ENCODE measurements around the gene EIPR1.

The EIPR1 gene

GRCh38 chr2:3223080-3223923, 154.3 kb downstream of the EIPR1 start:
- in situ Hi-C loops (cut with MboI; ENCODE audit: low sequenced_read_pairs) = no loop called here

GRCh38 chr2:3222636-3223035, 155.0 kb downstream of the EIPR1 start:
- in situ Hi-C loops (cut with MboI; ENCODE audit: low sequenced_read_pairs) = no loop called here

DNA sequence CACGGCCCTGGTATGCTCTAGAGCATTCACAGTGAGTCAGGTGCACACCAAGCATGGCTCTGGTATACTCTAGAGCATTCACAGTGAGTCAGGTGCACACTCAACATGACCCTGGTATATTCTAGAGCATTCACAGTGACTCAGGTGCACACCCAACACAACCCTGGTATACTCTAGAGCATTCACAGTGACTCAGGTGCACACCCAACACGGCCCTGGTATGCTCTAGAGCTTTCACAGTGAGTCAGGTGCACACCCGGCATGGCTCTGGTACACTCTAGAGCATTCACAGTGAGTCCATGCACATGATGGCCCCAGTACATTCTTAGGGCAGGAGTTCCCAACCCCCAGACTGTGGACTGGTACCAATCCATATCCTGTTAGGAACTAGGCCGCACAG, 158.1 kb downstream of the EIPR1 start:
- in situ Hi-C loops (cut with MboI; ENCODE audit: low sequenced_read_pairs) = no loop called here

GRCh38 chr2:3217646-3218045, 160.0 kb downstream of the EIPR1 start:
- in situ Hi-C loops (cut with MboI; ENCODE audit: low sequenced_read_pairs) = no loop called here

DNA sequence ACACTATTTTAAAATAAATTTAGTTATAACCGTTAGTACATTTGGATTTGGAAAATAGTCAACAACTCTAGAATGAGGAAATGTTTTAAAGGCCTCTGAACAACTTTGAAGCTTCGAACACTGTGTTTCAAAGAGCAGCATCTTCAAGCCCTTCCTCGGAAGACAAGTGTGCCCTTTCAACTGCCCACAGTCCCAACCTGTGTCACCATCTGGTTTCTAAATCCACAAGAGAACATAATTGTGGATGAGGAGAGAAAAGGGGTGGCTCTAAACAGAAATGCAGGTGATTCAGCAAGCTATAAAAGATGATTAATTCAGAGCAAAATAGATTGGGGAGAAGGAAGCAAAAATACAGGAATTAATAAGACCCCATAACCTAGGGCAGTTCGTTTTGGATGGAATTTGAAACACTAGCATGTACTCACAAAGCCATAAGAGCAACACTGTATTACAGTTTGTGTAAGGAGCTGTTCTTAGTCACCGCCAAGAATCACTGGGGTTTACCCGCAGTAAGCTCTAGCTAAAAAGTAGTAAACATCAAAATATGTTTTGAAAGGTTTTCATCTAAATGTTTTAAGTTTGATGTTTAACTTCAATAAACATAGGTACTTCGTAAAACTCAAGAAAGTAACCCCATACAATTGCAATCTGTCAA, 160.7 kb downstream of the EIPR1 start:
- in situ Hi-C loops (cut with MboI; ENCODE audit: low sequenced_read_pairs) = no loop called here

GRCh38 chr2:3214806-3215404, 162.7 kb downstream of the EIPR1 start:
- in situ Hi-C loops (cut with MboI; ENCODE audit: low sequenced_read_pairs) = no loop called here

GRCh38 chr2:3214065-3214464, 163.6 kb downstream of the EIPR1 start:
- in situ Hi-C loops (cut with MboI; ENCODE audit: low sequenced_read_pairs) = no loop called here

DNA sequence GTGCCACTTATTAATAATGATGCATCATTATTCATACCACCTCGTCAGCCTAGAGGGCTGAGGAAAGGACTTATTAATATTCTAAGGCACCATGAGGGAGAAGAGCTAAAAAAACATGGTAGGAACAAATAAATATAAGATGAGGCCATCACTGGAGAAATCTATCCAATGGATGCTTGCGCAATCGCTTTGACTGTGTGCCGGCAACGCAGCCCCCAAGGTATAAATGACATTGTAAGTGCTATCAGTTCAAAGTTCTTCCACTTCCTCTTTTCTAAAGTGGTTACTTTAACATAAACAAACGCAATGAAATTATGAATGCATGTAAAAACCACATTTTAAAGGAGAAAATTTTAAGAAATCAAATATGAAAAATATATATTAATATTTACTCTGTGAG, 164.6 kb downstream of the EIPR1 start:
- in situ Hi-C loops (cut with MboI; ENCODE audit: low sequenced_read_pairs) = no loop called here

DNA sequence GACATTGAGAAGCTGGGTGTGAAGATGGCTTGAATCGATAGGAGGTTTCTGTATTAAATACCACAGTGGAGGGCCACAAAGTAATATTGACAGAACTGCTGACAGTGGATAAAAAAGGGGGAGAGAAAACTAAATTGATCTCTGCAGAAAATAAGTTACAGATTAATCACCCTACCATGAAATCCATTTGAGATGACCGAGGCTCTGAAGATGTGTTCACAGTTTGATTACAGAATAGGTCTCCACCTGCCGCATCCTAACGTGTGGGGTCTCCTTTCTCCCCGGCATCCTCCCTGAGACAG, 165.6 kb downstream of the EIPR1 start:
- in situ Hi-C loops (cut with MboI; ENCODE audit: low sequenced_read_pairs) = no loop called here

- in situ Hi-C loops (cut with MboI; ENCODE audit: low sequenced_read_pairs) = no loop called here
Measured at GRCh38 chr2:3211256-3212060, 166.2 kb downstream of the EIPR1 start.

GRCh38 chr2:3210257-3210656, 167.4 kb downstream of the EIPR1 start:
- in situ Hi-C loops (cut with MboI; ENCODE audit: low sequenced_read_pairs) = no loop called here

GRCh38 chr2:3209258-3209657, 168.4 kb downstream of the EIPR1 start:
- in situ Hi-C loops (cut with MboI; ENCODE audit: low sequenced_read_pairs) = no loop called here

- in situ Hi-C loops (cut with MboI; ENCODE audit: low sequenced_read_pairs) = no loop called here
Measured at GRCh38 chr2:3208591-3208990, 169.0 kb downstream of the EIPR1 start.

GRCh38 chr2:3208179-3208578, 169.4 kb downstream of the EIPR1 start:
- in situ Hi-C loops (cut with MboI; ENCODE audit: low sequenced_read_pairs) = no loop called here

DNA sequence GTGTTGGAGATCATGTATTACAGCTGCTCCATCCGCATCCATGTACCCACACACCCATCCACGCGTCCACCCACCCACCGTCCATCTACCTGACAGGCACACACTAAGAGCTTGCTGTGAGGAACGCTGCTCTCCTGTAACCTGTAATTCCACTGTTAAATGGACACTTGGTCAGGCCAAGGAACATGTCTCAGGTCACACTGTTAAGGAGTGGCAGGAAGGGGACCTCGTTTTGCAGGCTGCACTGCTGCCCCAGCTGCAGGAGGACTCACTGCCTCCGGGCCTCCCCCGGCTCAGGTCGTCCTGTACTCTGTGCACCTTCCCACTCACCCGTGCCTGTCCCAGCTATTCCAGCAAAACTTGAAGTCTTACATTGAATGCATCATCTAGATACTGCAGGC, 170.5 kb downstream of the EIPR1 start:
- in situ Hi-C loops (cut with MboI; ENCODE audit: low sequenced_read_pairs) = no loop called here

DNA sequence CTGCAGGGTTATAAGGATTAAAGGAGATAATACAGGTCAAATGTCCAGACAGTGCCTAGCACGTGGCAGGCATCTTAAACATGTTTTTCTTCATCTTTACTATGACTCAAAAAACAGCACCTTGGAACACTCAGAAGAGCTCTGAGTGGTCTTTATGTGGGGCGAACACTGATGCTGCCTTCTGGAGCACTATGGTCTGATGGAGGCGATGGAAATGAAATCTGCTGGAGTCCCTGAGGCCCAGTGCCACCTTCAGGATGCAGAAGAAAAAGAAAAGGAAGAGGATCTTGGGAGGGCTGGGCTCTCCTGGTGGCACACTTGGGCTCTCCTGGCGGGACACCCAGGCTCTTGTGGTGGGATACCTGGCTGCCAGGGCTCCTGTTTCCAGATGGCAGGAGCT, 171.8 kb downstream of the EIPR1 start:
- in situ Hi-C loops (cut with MboI; ENCODE audit: low sequenced_read_pairs) = no loop called here

- in situ Hi-C loops (cut with MboI; ENCODE audit: low sequenced_read_pairs) = no loop called here
Measured at GRCh38 chr2:3204031-3204821, 173.4 kb downstream of the EIPR1 start.

GRCh38 chr2:3203497-3204019, 174.1 kb downstream of the EIPR1 start:
- in situ Hi-C loops (cut with MboI; ENCODE audit: low sequenced_read_pairs) = no loop called here

DNA sequence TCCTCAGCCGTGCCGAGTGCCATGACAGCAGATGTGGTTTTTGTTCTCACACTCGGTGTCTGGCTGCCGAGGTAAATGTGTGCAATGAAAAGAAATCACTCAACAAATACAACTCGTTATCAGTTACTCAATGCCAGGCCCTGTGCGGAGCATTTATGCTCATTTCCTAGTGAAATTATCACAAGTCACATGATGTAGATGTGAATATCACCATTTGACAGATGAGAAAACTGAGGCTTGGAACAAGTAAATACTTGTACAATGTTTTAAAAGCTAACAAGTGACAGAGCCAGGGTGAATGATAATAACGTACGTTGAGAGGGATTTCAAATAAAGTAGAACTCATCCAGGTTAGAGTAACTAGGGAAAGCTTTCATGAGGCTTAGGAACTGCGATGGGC, 174.7 kb downstream of the EIPR1 start:
- in situ Hi-C loops (cut with MboI; ENCODE audit: low sequenced_read_pairs) = no loop called here

- in situ Hi-C loops (cut with MboI; ENCODE audit: low sequenced_read_pairs) = no loop called here
Measured at GRCh38 chr2:3201281-3201680, 176.3 kb downstream of the EIPR1 start.
